Upper lobe of left lung (tissue), 4 donors: ENCODE results near the gene DZIP1.

Experiments
- CTCF ChIP-seq, 6 experiments: fragments of 450-650 bp in 4 of 6; fragments of 200-600 bp in 2 of 6; sonication (generic) in 2 of 6; IDR thresholded peaks; one replicate each; pipeline ENCODE4 v1.5.1; 2016 to 2019; ENCODE audit warnings: antibody characterized with exemption in 6 of 6
- EP300 ChIP-seq, 4 donors: sonication (generic); formaldehyde crosslinking; IDR thresholded peaks; one replicate each; pipeline ENCODE4 v1.5.1; 2017; ENCODE audit warnings: antibody characterized with exemption in 4 of 4, control low read depth in 2 of 4
- POLR2A ChIP-seq, 4 donors: fragments of 450-650 bp; IDR thresholded peaks; one replicate each; pipeline ENCODE4 v1.5.1; 2016 to 2017; ENCODE audit warnings: antibody characterized with exemption in 4 of 4, mild to moderate bottlenecking in 2 of 4
- POLR2AphosphoS5 ChIP-seq, 2 donors: sonication (generic); formaldehyde crosslinking; IDR thresholded peaks; one replicate each; pipeline ENCODE4 v1.5.1; 2017; ENCODE audit warnings: antibody characterized with exemption in 2 of 2

DNA sequence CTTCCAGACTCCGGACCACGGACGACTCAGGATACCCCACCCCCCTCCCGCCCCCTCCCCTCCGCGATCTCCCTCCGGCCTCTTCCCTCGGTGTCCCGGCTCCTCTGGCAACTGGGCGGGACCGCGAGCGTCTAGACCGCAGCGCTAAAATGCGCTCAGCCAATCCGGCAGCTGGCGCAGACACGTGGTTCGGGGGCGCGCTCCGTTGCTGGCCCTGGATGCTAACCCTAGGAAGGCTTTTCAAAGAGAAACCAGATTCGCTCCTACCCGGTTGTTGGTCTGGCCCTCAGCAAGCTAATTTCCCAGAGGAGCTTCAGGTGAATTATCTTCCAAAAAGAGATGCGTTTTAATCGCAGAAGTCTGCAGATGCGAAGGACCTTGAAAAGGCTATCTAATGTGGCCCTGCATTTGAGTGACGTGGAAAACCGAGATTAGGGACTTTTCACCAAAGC, at the start of gene DZIP1:
- no peak for TF ChIP-seq EP300 (IDR thresholded peaks at IDR 0.05)
- no peak for TF ChIP-seq CTCF (IDR thresholded peaks at IDR 0.05)
- TF ChIP-seq POLR2A (IDR thresholded peaks at IDR 0.05) = no peak
- peak in 1 of 2 donors; percentile 50 for TF ChIP-seq POLR2AphosphoS5 (IDR thresholded peaks at IDR 0.05)
